Neuron (in vitro differentiated cells): ENCODE measurements around the gene PLXNA3.
A peak's percentile ranks its signal among the peaks of the same experiment; 100 is the strongest.

Experiments
- H2AFZ ChIP-seq: one replicate; pipeline ENCODE4 v1.6.1; 2013; ENCODE audit warnings: low read depth, mild to moderate bottlenecking, inconsistent platforms, low read length, moderate library complexity
- H3K27me3 ChIP-seq: one replicate; pipeline ENCODE4 v1.6.1; 2013; ENCODE audit warnings: low read length; ENCODE audit not compliant: insufficient read depth
- H3K36me3 ChIP-seq: one replicate; pipeline ENCODE4 v1.6.1; 2013; ENCODE audit warnings: low read length; ENCODE audit not compliant: insufficient read depth
- H3K4me1 ChIP-seq: one replicate; pipeline ENCODE4 v1.6.1; 2013; ENCODE audit warnings: low read length; ENCODE audit not compliant: insufficient read depth
- H3K4me3 ChIP-seq: 2 replicates; pipeline ENCODE4 v1.5.1; 2013; ENCODE audit warnings: mild to moderate bottlenecking, low read length, moderate library complexity
- H3K9me3 ChIP-seq: one replicate; pipeline ENCODE4 v1.6.1; 2013; ENCODE audit warnings: low read length

PLXNA3 gene

GRCh38 chrX:154512879-154513553 lies 54.9 kb downstream of the PLXNA3 start:
- Histone ChIP-seq H2AFZ (no peak overlapping the region), H3K9me3 (peaks cover 7% of the 10 kb centered on the region), H3K27me3 (no peaks in the 10 kb centered on the region), H3K36me3 (no peaks in the 10 kb centered on the region), H3K4me1 (peaks cover 14% of the 10 kb centered on the region), H3K4me3 (no peak overlapping the region)

- H3K9me3 ChIP-seq = peaks cover 7% of the 10 kb centered on the region
- no peaks in the 10 kb centered on the region for H3K27me3 ChIP-seq
- H2AFZ ChIP-seq = no peak overlapping the region
- H3K4me1 ChIP-seq = peaks cover 15% of the 10 kb centered on the region
- no peak overlapping the region for H3K4me3 ChIP-seq
- H3K36me3 ChIP-seq = no peaks in the 10 kb centered on the region
Observed at GRCh38 chrX:154513716-154514115, 55.6 kb downstream of the PLXNA3 start.

GRCh38 chrX:154515090-154515965 lies 57.2 kb downstream of the PLXNA3 start:
- H3K36me3 ChIP-seq = no peaks in the 10 kb centered on the region
- no peaks in the 10 kb centered on the region for H3K27me3 ChIP-seq
- H3K9me3 ChIP-seq = no peaks in the 10 kb centered on the region
- H3K4me3 ChIP-seq = peak overlapping the region; percentile 55
- H2AFZ ChIP-seq = no peak overlapping the region
- H3K4me1 ChIP-seq = peaks cover 15% of the 10 kb centered on the region

GRCh38 chrX:154515966-154516655 lies 58.0 kb downstream of the PLXNA3 start, which contains the start of gene FAM3A:
Gene FAM3A (minus strand): TSS chrX:154516232. CDS start chrX:154515772, 460 bp downstream.
- peak within 1 kb of the TSS; percentile 37 for H2AFZ ChIP-seq
- no peaks in the 10 kb centered on the region for H3K9me3 ChIP-seq

GRCh38 chrX:154516656-154517100 lies 58.6 kb downstream of the PLXNA3 start:
- peaks cover 15% of the 10 kb centered on the region for H3K4me1 ChIP-seq
- H3K9me3 ChIP-seq = no peaks in the 10 kb centered on the region
- H3K27me3 ChIP-seq = no peaks in the 10 kb centered on the region
- H3K4me3 ChIP-seq = peak overlapping the region; percentile 51
- no peaks in the 10 kb centered on the region for H3K36me3 ChIP-seq
- H2AFZ ChIP-seq = peak overlapping the region; percentile 37

More at GRCh38 chrX:154515966-154516655, 58.0 kb downstream of the PLXNA3 start, which contains the start of gene FAM3A:
- H3K4me3 ChIP-seq = peak within 1 kb of the TSS; percentile 55
- H3K4me1 ChIP-seq = peaks cover 15% of the 10 kb centered on the region
- H3K36me3 ChIP-seq = no peaks in the 10 kb centered on the region
- H3K27me3 ChIP-seq = no peaks in the 10 kb centered on the region

GRCh38 chrX:154517101-154517781 lies 59.2 kb downstream of the PLXNA3 start:
- Histone ChIP-seq H3K27me3 (no peaks in the 10 kb centered on the region), H3K4me1 (peaks cover 15% of the 10 kb centered on the region), H3K36me3 (no peaks in the 10 kb centered on the region), H2AFZ (no peak overlapping the region), H3K4me3 (peak overlapping the region; percentile 51), H3K9me3 (no peaks in the 10 kb centered on the region)

GRCh38 chrX:154519389-154519788 lies 61.3 kb downstream of the PLXNA3 start:
- no peak overlapping the region for H2AFZ ChIP-seq
- H3K4me3 ChIP-seq = no peak overlapping the region
- no peaks in the 10 kb centered on the region for H3K27me3 ChIP-seq
- H3K9me3 ChIP-seq = no peaks in the 10 kb centered on the region
- peaks cover 15% of the 10 kb centered on the region for H3K4me1 ChIP-seq
- H3K36me3 ChIP-seq = no peaks in the 10 kb centered on the region

- Histone ChIP-seq H3K9me3 (no peaks in the 10 kb centered on the region), H3K36me3 (no peaks in the 10 kb centered on the region), H3K4me3 (no peak overlapping the region), H3K4me1 (peaks cover 10% of the 10 kb centered on the region), H3K27me3 (no peaks in the 10 kb centered on the region), H2AFZ (no peak overlapping the region)
Observed at GRCh38 chrX:154525606-154526490, 67.8 kb downstream of the PLXNA3 start.

- H3K4me1 ChIP-seq = peaks cover 10% of the 10 kb centered on the region
- H3K4me3 ChIP-seq = peak overlapping the region; percentile 6
- no peaks in the 10 kb centered on the region for H3K9me3 ChIP-seq
- H2AFZ ChIP-seq = no peak overlapping the region
- no peaks in the 10 kb centered on the region for H3K27me3 ChIP-seq
- H3K36me3 ChIP-seq = peaks cover 2% of the 10 kb centered on the region
Observed at GRCh38 chrX:154526901-154527675, 69.0 kb downstream of the PLXNA3 start.
